HepG2 (cell line): ENCODE measurements around the gene COMMD7. TPM values are rescaled to one million over a fixed set of nuclear protein-coding genes. Genes with fewer than 3 reads are reported as not detected.

Experiments
- DBP ChIP-seq: sonication (generic); formaldehyde crosslinking; IDR thresholded peaks from 2 replicates; pipeline ENCODE4 v1.4.0; 2020; ENCODE audit warnings: missing genetic modification reagents; ENCODE audit errors: not compliant biosample characterization
- ELF1 ChIP-seq: sonication (generic); formaldehyde crosslinking; IDR thresholded peaks from 2 replicates; pipeline ENCODE4 v1.4.0; 2020; ENCODE audit warnings: missing genetic modification reagents
- FOXC1 ChIP-seq: sonication (generic); formaldehyde crosslinking; IDR thresholded peaks from 2 replicates; pipeline ENCODE4 v1.8.0; 2022; ENCODE audit warnings: mild to moderate bottlenecking, missing genetic modification reagents, borderline replicate concordance
- FOXM1 ChIP-seq: sonication (generic); formaldehyde crosslinking; IDR thresholded peaks from 2 replicates; pipeline ENCODE4 v1.5.0; 2020; ENCODE audit warnings: missing genetic modification reagents
- FOXP4 ChIP-seq: sonication (generic); formaldehyde crosslinking; IDR thresholded peaks from 2 replicates; pipeline ENCODE4 v1.4.0; 2020; ENCODE audit warnings: missing genetic modification reagents
- KLF13 ChIP-seq: sonication (generic); formaldehyde crosslinking; IDR thresholded peaks from 2 replicates; pipeline ENCODE4 v1.4.0; 2020; ENCODE audit warnings: mild to moderate bottlenecking, missing genetic modification reagents
- MEIS1 ChIP-seq: sonication (generic); formaldehyde crosslinking; IDR thresholded peaks from 2 replicates; pipeline ENCODE4 v1.9.0; 2021; ENCODE audit warnings: mild to moderate bottlenecking, missing genetic modification reagents, moderate library complexity, borderline replicate concordance
- MLLT10 ChIP-seq: sonication (generic); formaldehyde crosslinking; IDR thresholded peaks from 2 replicates; pipeline ENCODE4 v1.4.0; 2020; ENCODE audit warnings: missing genetic modification reagents
- MXD4 ChIP-seq: IDR thresholded peaks from 2 replicates; pipeline ENCODE4 v1.6.1; 2016; ENCODE audit warnings: mild to moderate bottlenecking, missing biosample characterization, missing genetic modification reagents
- NBN ChIP-seq: fragments of 450-650 bp; conservative IDR thresholded peaks from 2 replicates; pipeline ENCODE4 v1.6.1; 2017
- POGZ ChIP-seq: sonication (generic); formaldehyde crosslinking; IDR thresholded peaks from 2 replicates; pipeline ENCODE4 v1.4.0; 2020; ENCODE audit warnings: mild to moderate bottlenecking, missing genetic modification reagents
- SRSF9 ChIP-seq: fragments of 200-400 bp; formaldehyde crosslinking; IDR thresholded peaks from 2 replicates; pipeline ENCODE4 v1.6.1; 2018; ENCODE audit warnings: borderline replicate concordance, mild to moderate bottlenecking, low read depth, low read length; ENCODE audit not compliant: insufficient read depth, poor library complexity, severe bottlenecking
- U2AF2 ChIP-seq: fragments of 200-400 bp; formaldehyde crosslinking; IDR thresholded peaks from 2 replicates; pipeline ENCODE4 v1.6.1; 2017; ENCODE audit warnings: low read depth, mild to moderate bottlenecking, low read length
- ZBTB40 ChIP-seq, 2 experiments: fragments of 450-650 bp in 1 of 2; sonication (generic) in 1 of 2; formaldehyde crosslinking in 1 of 2; IDR thresholded peaks; 2 replicates each; pipeline versions ENCODE4 v1.6.1 to v1.8.0; 2016 to 2022; ENCODE audit warnings: antibody characterized with exemption in 1 of 2, mild to moderate bottlenecking in 1 of 2, missing genetic modification reagents in 1 of 2
- ZFP36L2 ChIP-seq: sonication (generic); formaldehyde crosslinking; IDR thresholded peaks from 2 replicates; pipeline ENCODE4 v1.4.0; 2020; ENCODE audit warnings: missing genetic modification reagents
- polyA plus RNA-seq, 8 experiments: library from polyadenylated mRNA; depleted of rRNA in 3 of 8; stranded (reverse) in 7 of 8; unstranded in 1 of 8; fragments of >200 nt; fragmentation: Illumina TruSeq in 4 of 8; extraction: Trizol in 4 of 8; gene quantifications; 2 replicates each; pipeline versions ENCODE4 v1.2.1 to v1.2.3, GENCODE V29; 2011 to 2016; ENCODE audit warnings: low read depth in 4 of 8, missing spikeins in 1 of 8, mixed read lengths in 1 of 8; ENCODE audit not compliant: insufficient read depth in 1 of 8
- total RNA-seq, 5 experiments: library from RNA; depleted of rRNA; stranded (reverse); fragments of >200 nt; fragmentation: Illumina TruSeq; extraction: Trizol; gene quantifications; 2 replicates each; pipeline ENCODE4 v1.2.3, GENCODE V29; 2016; ENCODE audit warnings: low read depth in 1 of 5

Gene COMMD7
- total and polyA plus RNA-seq, 2 of the 13 experiments (the other 11 are each of a cell fraction or from before 2014, with no cell fraction given): 42.1 to 53.3 TPM

GRCh38 chr20:32652739-32653526, 90.3 kb downstream of the COMMD7 start (continued):
- peak; percentile 98 for TF ChIP-seq DBP (CRISPR knock-in tag)
- peak; percentile 79; the same call in 1 of the 2 replicates for TF ChIP-seq MXD4 (CRISPR knock-in tag)
- TF ChIP-seq FOXM1 (CRISPR knock-in tag): no peak; the same call in 1 of the 2 replicates
- peak; percentile 81; the same call in 1 of the 2 replicates for TF ChIP-seq FOXC1 (CRISPR knock-in tag)
- TF ChIP-seq ZBTB40 (IDR thresholded peaks at IDR 0.05): no peak
- peak; percentile 54; the same call in 1 of the 2 replicates for TF ChIP-seq ZBTB40 (CRISPR knock-in tag; IDR thresholded peaks at IDR 0.05)
- TF ChIP-seq NBN: no peak
- peak; percentile 96; the same call in 1 of the 2 replicates for TF ChIP-seq ZFP36L2 (CRISPR knock-in tag)
- TF ChIP-seq POGZ: peak; percentile 79
- TF ChIP-seq MLLT10 (CRISPR knock-in tag): no peak
- TF ChIP-seq MEIS1 (CRISPR knock-in tag): peak; percentile 71; the same call in 1 of the 2 replicates
- peak; percentile 79 for TF ChIP-seq FOXP4
- no peak for TF ChIP-seq U2AF2
- peak; percentile 82 for TF ChIP-seq ELF1
- TF ChIP-seq KLF13 (CRISPR knock-in tag): 0 out of 2 replicates have a peak, but pooled peaks have one; percentile 86
- TF ChIP-seq SRSF9: no peak
